NCI-H82 treated with DMSO at 0.1 percent for 48 hours (cell line): ENCODE measurements around the gene WDFY1.

ENCODE experiments used
- DNase-seq: peaks from one replicate; lab custom pipeline; 2025; ENCODE audit not compliant: unreplicated experiment; lab: John Stamatoyannopoulos, UW

The WDFY1 gene

GRCh38 chr2:223932816-223933800 lies 12.0 kb downstream of the WDFY1 start:
- DNase-seq, result no peak

- DNase-seq, result no peak
Observed at GRCh38 chr2:223930103-223930976, 14.8 kb downstream of the WDFY1 start.

- no peak for DNase-seq
Observed at GRCh38 chr2:223929571-223930102, 15.5 kb downstream of the WDFY1 start.

- DNase-seq, result no peak
Observed at GRCh38 chr2:223928113-223929006, 16.8 kb downstream of the WDFY1 start.

- no peak for DNase-seq
Observed at GRCh38 chr2:223925106-223925505, 20.0 kb downstream of the WDFY1 start.

- DNase-seq, result no peak
Observed at GRCh38 chr2:223923976-223924375, 21.2 kb downstream of the WDFY1 start.

- no peak for DNase-seq
Observed at GRCh38 chr2:223922308-223922707, 22.8 kb downstream of the WDFY1 start.

GRCh38 chr2:223921204-223921603 lies 23.9 kb downstream of the WDFY1 start:
- no peak for DNase-seq

GRCh38 chr2:223920109-223920508 lies 25.0 kb downstream of the WDFY1 start:
- no peak for DNase-seq

GRCh38 chr2:223918671-223919134 lies 26.4 kb downstream of the WDFY1 start:
- DNase-seq, result no peak

- DNase-seq, result no peak
Observed at GRCh38 chr2:223916181-223916920, 28.8 kb downstream of the WDFY1 start.

- no peak for DNase-seq
Observed at GRCh38 chr2:223915071-223915470, 30.1 kb downstream of the WDFY1 start.

- DNase-seq, result no peak
Observed at GRCh38 chr2:223914324-223914723, 30.8 kb downstream of the WDFY1 start.

- DNase-seq, result no peak
Observed at GRCh38 chr2:223909001-223909741, 36.0 kb downstream of the WDFY1 start.

- DNase-seq, result no peak
Observed at GRCh38 chr2:223908304-223908998, 36.7 kb downstream of the WDFY1 start.

- no peak for DNase-seq
Observed at GRCh38 chr2:223905996-223906395, 39.1 kb downstream of the WDFY1 start.

- no peak for DNase-seq
Observed at GRCh38 chr2:223901854-223902253, 43.3 kb downstream of the WDFY1 start.

GRCh38 chr2:223901311-223901710 lies 43.8 kb downstream of the WDFY1 start:
- DNase-seq, result no peak
